Left kidney (tissue), 8 donors: ENCODE measurements around the gene PSMA8. TPM values are rescaled to one million over a fixed set of nuclear protein-coding genes. Genes with fewer than 3 reads are reported as not detected.
"Not testable (repeated sequence)": the region's sequence is repeated elsewhere in the genome, so short reads cannot be mapped to it uniquely, and the experiment has no call there.

Experiments used
- DNase-seq: peaks from one replicate; pipeline ENCODE4 v3.0.0-alpha.2; 2013
- long read RNA-seq, 8 donors: transcript quantifications; one replicate each; lab custom pipeline, GENCODE V29; 2026
- polyA plus RNA-seq: library from polyadenylated mRNA; unstranded; fragments of 120-200 nt; gene quantifications from one replicate; pipeline ENCODE4 v1.2.1, GENCODE V29; 2013; ENCODE audit not compliant: insufficient read length

PSMA8 gene
- not detected for polyA plus RNA-seq
- long read RNA-seq, donor 1, result 0 reads
- long read RNA-seq, donor 2, result 0 reads
- long read RNA-seq, donor 3, result 0 reads
- long read RNA-seq, donor 4, result 0 reads
- long read RNA-seq, donor 5, result 0 reads
- long read RNA-seq, donor 6, result 0 reads
- long read RNA-seq, donor 7, result 0 reads
- long read RNA-seq, donor 8, result 0 reads

- DNase-seq, result no peak
These were observed at the start of gene PSMA8 for GRCh38 chr18:26133652-26134051. Gene PSMA8, plus strand, starts transcription at chr18:26133869. Its CDS starts 97 bp downstream, at chr18:26133966.

- DNase-seq, result no peak
These were observed 48.6 kb upstream of the PSMA8 start for GRCh38 chr18:26085056-26085455.

DNA sequence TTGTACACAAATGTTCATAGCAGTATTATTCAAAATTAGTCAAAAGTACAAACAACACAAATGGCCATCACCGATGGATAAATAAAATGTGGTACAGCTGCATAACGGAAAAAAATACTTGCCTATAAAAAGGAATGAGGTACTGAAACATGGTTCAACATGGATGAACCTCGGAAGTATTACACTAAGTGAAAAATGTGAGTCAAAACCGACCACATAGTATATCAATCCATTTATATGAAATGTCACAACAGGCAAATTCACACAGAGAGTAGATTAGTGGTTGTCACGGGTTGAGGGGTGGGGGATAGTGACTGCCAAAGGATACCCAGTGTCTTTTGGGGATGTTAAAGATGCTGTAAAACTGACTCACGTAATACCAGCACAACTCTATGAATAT, 46.7 kb upstream of the PSMA8 start:
- no peak for DNase-seq

DNA sequence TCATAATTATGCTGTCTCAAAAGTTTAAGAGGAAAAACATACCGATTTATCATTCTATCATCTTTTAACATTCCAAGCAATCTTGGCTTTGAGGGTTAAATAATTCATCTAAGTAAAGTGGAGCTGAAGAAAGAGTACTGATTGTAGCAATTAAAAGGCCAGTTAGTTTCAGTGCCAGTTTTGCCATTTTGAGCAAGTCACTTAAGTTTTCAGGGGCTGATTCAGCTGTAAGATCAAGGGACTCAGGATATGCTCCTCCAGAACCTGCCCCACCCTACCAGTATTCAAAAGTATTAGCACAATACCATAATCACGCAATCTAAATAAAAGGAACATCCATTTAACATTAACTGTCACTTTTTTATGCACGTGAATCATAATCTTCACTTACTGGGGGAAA, 45.2 kb upstream of the PSMA8 start:
- no peak for DNase-seq

DNA sequence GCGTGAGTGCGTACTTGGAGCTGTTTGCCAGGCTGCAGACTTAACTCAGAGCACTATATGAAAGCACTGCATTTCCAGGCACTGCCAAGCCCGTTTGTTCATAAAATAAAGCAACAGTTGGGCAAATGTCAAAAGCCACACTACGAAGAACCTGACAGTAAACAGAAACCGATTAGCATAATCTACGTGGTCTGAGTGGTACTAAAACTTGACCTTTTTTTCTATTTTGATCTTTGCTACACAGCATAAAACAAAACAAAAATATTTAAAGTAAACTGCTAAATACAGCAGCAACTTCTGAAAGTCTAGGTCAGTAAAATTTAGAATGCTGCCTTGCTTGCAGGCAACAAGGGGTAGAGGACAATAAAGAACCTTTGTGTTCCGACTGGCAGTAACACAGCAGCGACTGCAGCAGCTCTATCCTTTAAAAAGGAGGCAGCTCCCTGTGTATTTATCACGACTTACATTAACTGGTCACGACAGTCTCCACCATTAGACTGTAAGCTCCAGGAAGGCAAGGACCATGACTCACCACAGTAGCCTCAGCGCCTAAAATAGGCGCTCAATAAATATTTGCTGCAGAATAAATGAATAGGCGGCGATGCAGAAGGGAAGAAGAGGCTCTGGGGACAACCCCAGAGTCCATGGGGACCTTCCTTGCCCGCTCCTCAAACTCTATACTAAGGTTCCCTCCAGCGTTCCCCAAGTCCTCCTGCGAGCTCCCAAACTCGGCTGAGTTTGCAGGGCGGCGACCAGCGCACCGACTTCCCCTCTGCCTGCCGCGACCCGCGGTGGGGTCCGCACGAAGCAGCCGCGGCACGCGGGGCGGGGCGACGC, 44.2 kb upstream of the PSMA8 start:
- DNase-seq, result peak; percentile 27

GRCh38 chr18:26090130-26091046, 43.3 kb upstream of the PSMA8 start, which contains the start of gene SS18:
Gene SS18, minus strand, starts transcription at chr18:26090613. Its CDS starts 44 bp downstream, at chr18:26090569.
- DNase-seq, result peak; percentile 95

DNA sequence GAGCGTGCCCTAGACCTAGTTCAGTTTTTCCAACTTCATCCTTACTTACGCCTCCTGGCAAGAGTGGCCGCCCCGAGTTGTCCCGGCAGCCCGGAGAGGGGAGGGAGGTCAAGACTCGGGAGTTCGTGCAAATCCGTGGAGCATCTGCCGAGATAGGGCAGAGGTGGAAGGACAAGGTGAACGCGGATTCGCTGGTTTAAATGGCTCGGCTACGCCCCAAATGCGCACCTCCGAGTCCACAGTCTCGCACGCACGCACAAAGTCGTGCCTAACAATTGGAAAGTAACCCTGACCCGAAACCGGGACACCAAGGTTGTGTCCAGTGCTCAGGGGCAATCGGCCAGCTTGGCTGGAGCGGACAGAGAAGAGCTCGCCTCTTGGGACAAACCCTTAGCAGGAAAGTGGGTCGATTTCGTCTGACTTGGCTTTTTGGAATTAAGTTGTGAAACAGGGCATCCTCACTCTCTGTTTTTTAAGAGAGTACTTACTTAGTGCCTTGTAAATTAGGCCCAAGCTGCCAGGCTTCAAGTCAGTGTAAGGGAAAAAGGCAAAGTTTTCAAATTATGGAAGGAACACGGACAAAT, 42.5 kb upstream of the PSMA8 start:
- DNase-seq, result no peak

- DNase-seq, result no peak
These were observed 36.8 kb upstream of the PSMA8 start for GRCh38 chr18:26096852-26097251.

DNA sequence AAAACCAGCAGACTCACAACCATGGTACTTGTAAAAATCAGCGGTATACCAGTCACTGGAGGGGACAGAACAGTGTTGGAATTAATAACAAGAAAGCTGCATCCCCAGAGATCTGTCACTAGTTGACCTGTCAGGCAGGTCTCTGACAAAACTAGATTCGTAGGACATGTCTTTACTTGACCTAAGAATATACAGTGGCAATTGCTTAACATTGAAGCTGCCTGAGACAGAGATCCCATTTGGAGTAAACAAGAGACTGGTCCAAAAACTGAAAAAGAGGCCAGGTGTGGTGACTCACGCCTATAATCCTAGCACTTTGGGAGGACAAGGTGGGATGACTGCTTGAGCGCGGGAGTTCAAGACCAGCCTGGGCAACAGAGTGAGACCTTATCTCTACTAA, 36.1 kb upstream of the PSMA8 start:
- DNase-seq, result no peak

DNA sequence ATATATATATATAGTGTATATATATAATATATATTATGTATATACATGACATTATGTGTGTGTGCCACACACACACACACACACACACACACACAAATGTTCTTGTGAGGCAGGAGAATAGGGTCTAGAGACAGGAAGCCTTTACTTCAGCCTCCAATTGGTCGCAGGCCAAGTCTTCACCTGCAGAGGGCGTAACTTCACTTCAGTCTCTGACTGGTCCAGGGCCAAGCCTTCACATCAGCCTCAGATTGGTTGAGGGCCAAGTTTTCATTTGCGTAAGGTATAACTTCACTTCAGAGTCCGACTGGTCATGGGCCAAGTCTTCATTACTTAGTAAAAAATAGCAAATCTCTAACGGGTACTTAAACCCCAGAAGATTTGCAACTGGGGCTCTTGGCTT, 30.1 kb upstream of the PSMA8 start:
- DNase-seq, result no peak

GRCh38 chr18:26104035-26104434, 29.6 kb upstream of the PSMA8 start:
- no peak for DNase-seq

GRCh38 chr18:26119246-26119645, 14.4 kb upstream of the PSMA8 start:
- DNase-seq, result no peak

DNA sequence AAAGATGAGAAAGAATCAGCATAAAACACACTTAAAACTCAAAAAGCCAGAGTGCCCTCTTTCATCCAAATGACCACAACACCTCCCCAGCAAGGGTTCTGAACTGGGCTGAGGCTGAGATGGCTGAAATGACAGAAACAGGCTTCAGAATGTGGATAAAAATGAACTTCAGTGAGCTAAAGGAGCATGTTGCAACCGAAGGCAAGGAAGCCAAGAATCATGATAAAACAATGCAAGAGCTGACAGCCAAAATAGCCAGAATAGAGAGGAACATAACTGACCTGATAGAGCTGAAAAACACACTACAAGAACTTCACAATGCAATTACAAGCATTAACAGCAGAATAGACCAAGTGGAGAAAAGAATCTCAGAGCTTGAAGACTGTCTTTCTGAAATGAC, 12.2 kb upstream of the PSMA8 start:
- DNase-seq, result no peak

- not testable (repeated sequence) for DNase-seq
These were observed 11.7 kb upstream of the PSMA8 start for GRCh38 chr18:26121994-26122393.

GRCh38 chr18:26127786-26128185, 5.9 kb upstream of the PSMA8 start:
- DNase-seq, result no peak

- not testable (repeated sequence) for DNase-seq
These were observed 5.5 kb upstream of the PSMA8 start for GRCh38 chr18:26128192-26128591.

DNA sequence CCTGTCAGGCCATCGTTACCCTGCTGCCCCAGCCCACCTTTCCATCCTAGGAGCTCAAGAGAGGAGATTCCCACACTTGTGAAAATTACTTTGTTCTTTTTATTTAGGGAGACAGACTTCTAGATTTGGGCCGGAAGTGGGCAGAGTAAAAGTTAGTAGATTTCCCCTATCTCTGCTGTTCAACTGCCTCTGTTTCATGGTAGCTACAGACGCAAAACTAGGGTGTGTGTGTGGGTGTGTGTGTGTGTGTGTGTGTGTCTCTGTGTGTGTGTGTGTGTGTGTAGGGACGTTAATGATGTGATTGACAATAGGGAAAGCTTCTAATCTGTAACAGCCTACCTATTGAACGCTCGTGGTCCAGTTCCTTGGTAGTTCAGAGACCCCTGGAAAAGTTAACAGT, 438 bp downstream of the PSMA8 start:
- no peak for DNase-seq

GRCh38 chr18:26135548-26135947, 1.9 kb downstream of the PSMA8 start:
- DNase-seq, result peak; percentile 56

GRCh38 chr18:26157326-26157725, 23.7 kb downstream of the PSMA8 start:
- DNase-seq, result no peak

DNA sequence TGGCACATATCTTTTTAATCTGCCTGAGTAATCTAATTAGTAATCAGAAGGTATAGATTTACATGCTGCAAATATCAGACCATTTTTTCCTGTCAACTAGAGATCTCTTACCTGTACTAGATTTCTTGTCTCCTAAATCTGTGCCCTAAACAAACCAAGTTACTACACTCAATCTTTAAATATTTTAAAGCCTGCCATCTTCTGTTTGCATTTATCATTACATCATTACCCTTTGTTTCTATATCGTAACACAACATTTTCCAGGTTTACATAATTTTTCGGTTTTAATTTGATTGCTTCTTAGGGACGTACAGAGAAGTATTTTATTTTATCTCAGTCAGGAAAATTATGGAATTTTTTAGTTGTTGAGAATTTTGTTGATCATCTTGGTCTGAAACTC, 25.7 kb downstream of the PSMA8 start:
- no peak for DNase-seq

DNA sequence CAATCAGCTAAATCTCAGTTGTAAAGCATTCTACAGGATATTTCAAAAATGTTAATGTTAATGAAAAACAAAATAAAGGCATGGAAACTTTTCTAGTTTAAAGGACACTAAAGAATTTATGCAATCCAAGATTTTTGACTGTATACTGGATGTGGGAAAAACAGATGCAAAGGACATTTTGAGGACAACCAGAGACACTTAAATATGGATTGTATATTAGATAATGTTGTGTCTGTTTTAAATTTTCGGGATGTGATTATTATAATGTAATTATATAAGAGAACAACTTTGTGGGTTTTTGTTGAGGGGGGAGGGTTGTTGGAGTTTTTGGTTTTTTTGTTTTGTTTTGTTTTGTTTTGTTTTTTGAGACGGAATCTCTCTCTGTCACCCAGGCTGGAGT, 30.9 kb downstream of the PSMA8 start:
- no peak for DNase-seq

- DNase-seq, result not testable (repeated sequence)
These were observed 33.9 kb downstream of the PSMA8 start for GRCh38 chr18:26167592-26167991.
